Osteoblast (primary cell): ENCODE data around the gene TMEM271. TPM values are rescaled to one million over a fixed set of nuclear protein-coding genes. Genes with fewer than 3 reads are reported as not detected.

Source experiments
- DNase-seq: peaks from one replicate; pipeline ENCODE4 v3.0.0; 2011; ENCODE audit warnings: low spot score, mixed read lengths; ENCODE audit not compliant: insufficient read length; ENCODE audit errors: missing footprints
- H2AFZ ChIP-seq: 2 replicates; pipeline ENCODE4 v1.6.0; 2011; ENCODE audit warnings: mild to moderate bottlenecking, low read length
- H3K27ac ChIP-seq: 2 replicates; pipeline ENCODE4 v1.5.1; 2011; ENCODE audit warnings: mild to moderate bottlenecking, low read depth, low read length, moderate library complexity
- H3K27me3 ChIP-seq: 2 replicates; pipeline ENCODE4 v1.6.0; 2012; ENCODE audit warnings: mild to moderate bottlenecking, control low read depth, inconsistent platforms, low read length, moderate library complexity; ENCODE audit not compliant: insufficient read depth
- H3K36me3 ChIP-seq: 2 replicates; pipeline ENCODE4 v1.5.1; 2011; ENCODE audit warnings: mild to moderate bottlenecking, low read length, control low read depth, moderate library complexity; ENCODE audit not compliant: insufficient read depth
- H3K4me1 ChIP-seq: 2 replicates; pipeline ENCODE4 v1.5.1; 2011; ENCODE audit warnings: mild to moderate bottlenecking, low read length, control low read depth, moderate library complexity; ENCODE audit not compliant: insufficient read depth
- H3K4me2 ChIP-seq: 2 replicates; pipeline ENCODE4 v1.6.0; 2011; ENCODE audit warnings: mild to moderate bottlenecking, low read length; ENCODE audit not compliant: insufficient read depth
- H3K4me3 ChIP-seq: fragments of 200-600 bp; sonication (generic); 3 replicates; pipeline ENCODE4 v1.5.1; 2012; ENCODE audit warnings: mild to moderate bottlenecking, low read length, inconsistent platforms; ENCODE audit not compliant: insufficient read depth
- H3K79me2 ChIP-seq: 2 replicates; pipeline ENCODE4 v1.6.0; 2012; ENCODE audit warnings: mild to moderate bottlenecking, low read length, control low read depth, inconsistent platforms; ENCODE audit not compliant: insufficient read depth
- H3K9me3 ChIP-seq: 2 replicates; pipeline ENCODE4 v1.5.1; 2011; ENCODE audit warnings: low read depth, low read length, control low read depth
- H4K20me1 ChIP-seq: 2 replicates; pipeline ENCODE4 v1.6.0; 2012; ENCODE audit warnings: mild to moderate bottlenecking, low read length, control low read depth; ENCODE audit not compliant: insufficient read depth
- CTCF ChIP-seq: IDR thresholded peaks from 2 replicates; pipeline ENCODE4 v1.5.1; 2011; ENCODE audit warnings: mild to moderate bottlenecking, low read depth, low read length, moderate library complexity; ENCODE audit errors: extremely low read depth
- total RNA-seq: library from RNA; depleted of rRNA; stranded (reverse); fragments of >200 nt; gene quantifications from 2 replicates; pipeline ENCODE4 v1.2.3, GENCODE V29; 2012

Gene TMEM271
- total RNA-seq, 1 donor = not detected

GRCh38 chr4:526971-527460, 49.1 kb downstream of the TMEM271 start:
- no peak overlapping the region for H3K27ac ChIP-seq
- TF ChIP-seq CTCF = no peak
- H2AFZ ChIP-seq = no peak overlapping the region
- no peaks in the 10 kb centered on the region for H3K9me3 ChIP-seq
- H3K4me2 ChIP-seq = no peak overlapping the region
- H3K27me3 ChIP-seq = no peaks in the 10 kb centered on the region
- peaks cover 58% of the 10 kb centered on the region for H3K36me3 ChIP-seq
- no peaks in the 10 kb centered on the region for H4K20me1 ChIP-seq
- H3K4me1 ChIP-seq = no peaks in the 10 kb centered on the region
- no peak for DNase-seq
- H3K79me2 ChIP-seq = no peaks in the 10 kb centered on the region
- H3K4me3 ChIP-seq = no peak overlapping the region

GRCh38 chr4:526189-526909, 49.7 kb downstream of the TMEM271 start:
- Histone ChIP-seq H3K4me1 (no peaks in the 10 kb centered on the region), H2AFZ (no peak overlapping the region), H3K79me2 (no peaks in the 10 kb centered on the region), H3K27me3 (no peaks in the 10 kb centered on the region), H3K36me3 (peaks cover 55% of the 10 kb centered on the region), H3K4me2 (no peak overlapping the region), H4K20me1 (no peaks in the 10 kb centered on the region), H3K4me3 (no peak overlapping the region), H3K27ac (no peak overlapping the region), H3K9me3 (no peaks in the 10 kb centered on the region)
- TF ChIP-seq CTCF = no peak
- DNase-seq = no peak

GRCh38 chr4:525660-526059, 50.4 kb downstream of the TMEM271 start:
- Histone ChIP-seq H2AFZ (no peak overlapping the region), H3K79me2 (no peaks in the 10 kb centered on the region), H3K4me3 (no peak overlapping the region), H3K27ac (no peak overlapping the region), H3K36me3 (peaks cover 50% of the 10 kb centered on the region), H3K4me2 (no peak overlapping the region), H3K27me3 (no peaks in the 10 kb centered on the region), H3K9me3 (no peaks in the 10 kb centered on the region), H4K20me1 (no peaks in the 10 kb centered on the region), H3K4me1 (no peaks in the 10 kb centered on the region)
- no peak for TF ChIP-seq CTCF
- DNase-seq = no peak

- H3K4me1 ChIP-seq = no peaks in the 10 kb centered on the region
- peaks cover 43% of the 10 kb centered on the region for H3K36me3 ChIP-seq
- no peak overlapping the region for H3K4me2 ChIP-seq
- H4K20me1 ChIP-seq = peaks cover 3% of the 10 kb centered on the region
- no peaks in the 10 kb centered on the region for H3K79me2 ChIP-seq
- H3K9me3 ChIP-seq = no peaks in the 10 kb centered on the region
- H3K4me3 ChIP-seq = no peak overlapping the region
- no peaks in the 10 kb centered on the region for H3K27me3 ChIP-seq
- DNase-seq = no peak
- no peak for TF ChIP-seq CTCF
- H3K27ac ChIP-seq = no peak overlapping the region
- no peak overlapping the region for H2AFZ ChIP-seq
Observed at GRCh38 chr4:524196-524595, 51.9 kb downstream of the TMEM271 start.

Other genes with a start within 250 kb of the TMEM271 start
- 15.2 and 20.6 TPM in 2 replicates for gene ZNF141, start 238.5 kb downstream of the TMEM271 start, total RNA-seq
- 12.1 and 17.4 TPM in 2 replicates for gene ZNF721, start 77.1 kb downstream of the TMEM271 start, total RNA-seq
- gene PIGG, start 77.1 kb downstream of the TMEM271 start, total RNA-seq = 47.4 and 50.3 TPM in 2 replicates
- not detected in 2 replicates for gene PDE6B, start 49.3 kb upstream of the TMEM271 start, total RNA-seq
- gene ATP5ME, start 98.0 kb upstream of the TMEM271 start, total RNA-seq = 60.8 and 70.4 TPM in 2 replicates
- gene MYL5, start 98.2 kb upstream of the TMEM271 start, total RNA-seq = 17.7 and 22.8 TPM in 2 replicates
- 11.6 and 13.6 TPM in 2 replicates for gene SLC49A3, start 112.9 kb upstream of the TMEM271 start, total RNA-seq
- 32.7 and 43.1 TPM in 2 replicates for gene PCGF3, start 129.5 kb upstream of the TMEM271 start, total RNA-seq
- gene CPLX1, start 249.8 kb upstream of the TMEM271 start, total RNA-seq = not detected in 2 replicates